Mesodermal cell (in vitro differentiated cells): Measurements from ENCODE around the gene RPUSD1.

Experiments
- H3K27ac ChIP-seq: 2 replicates; pipeline ENCODE4 v1.7.0; 2013; ENCODE audit warnings: mild to moderate bottlenecking, low read depth, low read length, moderate library complexity; ENCODE audit not compliant: severe bottlenecking
- H3K36me3 ChIP-seq: 2 replicates; pipeline ENCODE4 v1.7.1; 2013; ENCODE audit warnings: mild to moderate bottlenecking, low read length, moderate library complexity; ENCODE audit not compliant: control insufficient read depth, insufficient read depth
- H3K4me1 ChIP-seq: one replicate; pipeline ENCODE4 v1.7.1; 2013; ENCODE audit warnings: mild to moderate bottlenecking, low read length; ENCODE audit not compliant: insufficient read depth, control insufficient read depth, poor library complexity, severe bottlenecking
- H3K4me3 ChIP-seq: 2 replicates; pipeline ENCODE4 v1.7.0; 2013; ENCODE audit warnings: low read length, control low read depth, mild to moderate bottlenecking; ENCODE audit not compliant: insufficient read depth, poor library complexity, severe bottlenecking; ENCODE audit errors: extremely low read depth
- H3K9me3 ChIP-seq: 2 replicates; pipeline ENCODE4 v1.7.1; 2013; ENCODE audit warnings: mild to moderate bottlenecking, low read length, moderate library complexity; ENCODE audit not compliant: control insufficient read depth
- WGBS, 2 experiments: methylation state at CpG; one replicate each; pipeline ENCODE4 v1.1.5; 2013; ENCODE audit warnings: missing lambda C conversion rate in 2 of 2; ENCODE audit not compliant: insufficient coverage in 2 of 2; 5-methylcytosine and 5-hydroxymethylcytosine counted together

Gene RPUSD1

DNA sequence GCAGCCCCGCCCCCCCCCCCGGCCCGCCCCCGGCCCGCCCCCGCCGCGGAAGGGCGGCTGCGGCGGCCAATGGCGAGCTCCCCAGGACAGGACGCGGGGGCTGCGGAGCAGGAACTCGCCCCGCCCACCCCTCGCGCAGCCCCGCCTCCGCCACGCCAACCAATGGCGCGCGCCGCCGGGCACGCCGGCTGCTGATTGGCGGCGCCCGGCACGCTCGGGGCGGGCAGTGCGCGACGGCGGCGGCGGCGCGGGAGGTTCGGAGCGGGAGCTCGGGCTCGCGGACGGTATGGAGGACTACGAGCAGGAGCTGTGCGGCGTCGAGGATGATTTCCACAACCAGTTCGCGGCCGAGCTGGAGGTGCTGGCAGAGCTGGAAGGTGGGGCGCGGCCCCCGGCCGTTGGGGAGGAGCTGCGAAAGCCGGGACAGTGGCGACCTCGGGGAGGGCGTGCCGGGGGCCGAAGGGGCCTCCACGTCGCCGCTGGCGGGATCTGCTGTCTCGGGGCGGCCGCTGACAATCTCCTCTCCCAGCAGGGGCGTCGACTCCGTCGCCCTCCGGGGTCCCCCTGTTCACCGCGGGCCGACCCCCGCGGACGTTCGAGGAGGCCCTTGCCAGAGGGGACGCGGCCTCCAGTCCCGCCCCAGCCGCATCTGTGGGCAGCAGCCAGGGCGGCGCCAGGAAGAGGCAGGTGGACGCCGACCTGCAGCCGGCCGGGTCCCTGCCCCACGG is 382 bp upstream of the RPUSD1 start, which contains the start of gene CHTF18:
Gene CHTF18, plus strand, starts transcription at position 222 of the 728 bp plus-strand sequence. Its CDS starts 65 bp downstream, at position 287.
- WGBS, 2 experiments: 1% methylated on average over 59 to 82 of the region's 97 CpGs
- no peaks in the 10 kb centered on the region for H3K4me1 ChIP-seq
- H3K4me3 ChIP-seq: peak within 1 kb of the TSS; percentile 83
- H3K36me3 ChIP-seq: peaks cover 61% of the 10 kb centered on the region
- peak within 1 kb of the TSS; percentile 29 for H3K27ac ChIP-seq
- no peaks in the 10 kb centered on the region for H3K9me3 ChIP-seq

DNA sequence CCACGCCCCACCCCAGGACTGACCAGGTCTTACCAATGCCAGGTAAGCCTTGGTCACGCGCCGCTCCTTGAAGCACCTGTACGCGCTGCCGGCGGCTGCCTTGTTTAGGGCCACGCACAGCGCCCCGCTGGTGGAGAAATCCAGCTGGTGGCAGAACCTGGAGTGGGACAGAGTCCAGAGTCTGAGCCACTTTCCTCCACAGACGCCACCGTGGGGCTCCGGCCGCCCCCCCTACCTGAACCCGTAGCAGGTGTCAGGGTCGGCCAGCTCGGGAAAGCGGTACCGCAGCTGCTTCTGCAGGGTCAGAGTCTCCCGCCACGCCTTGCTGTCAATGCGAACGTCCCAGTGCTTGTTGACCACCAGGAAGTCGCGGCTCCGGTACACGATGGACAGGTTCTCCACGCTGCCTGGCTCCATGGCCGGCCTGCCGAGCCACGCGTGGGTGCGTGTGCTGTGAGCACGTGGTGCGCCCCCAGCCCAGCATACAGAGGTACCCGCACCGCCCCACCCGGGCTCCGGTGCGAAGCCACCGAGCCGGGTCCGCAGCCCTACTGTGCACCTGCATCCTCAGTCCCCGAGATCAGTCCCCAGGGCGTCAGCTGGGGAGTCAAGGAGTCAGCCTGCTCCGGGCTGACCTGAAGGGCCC is 737 bp downstream of the RPUSD1 start:
- H3K27ac ChIP-seq: no peak overlapping the region
- no peaks in the 10 kb centered on the region for H3K4me1 ChIP-seq
- no peaks in the 10 kb centered on the region for H3K9me3 ChIP-seq
- peaks cover 52% of the 10 kb centered on the region for H3K36me3 ChIP-seq
- peak overlapping the region; percentile 83 for H3K4me3 ChIP-seq
- WGBS, 2 experiments: 50% methylated on average over 37 to 45 of the region's 47 CpGs

DNA sequence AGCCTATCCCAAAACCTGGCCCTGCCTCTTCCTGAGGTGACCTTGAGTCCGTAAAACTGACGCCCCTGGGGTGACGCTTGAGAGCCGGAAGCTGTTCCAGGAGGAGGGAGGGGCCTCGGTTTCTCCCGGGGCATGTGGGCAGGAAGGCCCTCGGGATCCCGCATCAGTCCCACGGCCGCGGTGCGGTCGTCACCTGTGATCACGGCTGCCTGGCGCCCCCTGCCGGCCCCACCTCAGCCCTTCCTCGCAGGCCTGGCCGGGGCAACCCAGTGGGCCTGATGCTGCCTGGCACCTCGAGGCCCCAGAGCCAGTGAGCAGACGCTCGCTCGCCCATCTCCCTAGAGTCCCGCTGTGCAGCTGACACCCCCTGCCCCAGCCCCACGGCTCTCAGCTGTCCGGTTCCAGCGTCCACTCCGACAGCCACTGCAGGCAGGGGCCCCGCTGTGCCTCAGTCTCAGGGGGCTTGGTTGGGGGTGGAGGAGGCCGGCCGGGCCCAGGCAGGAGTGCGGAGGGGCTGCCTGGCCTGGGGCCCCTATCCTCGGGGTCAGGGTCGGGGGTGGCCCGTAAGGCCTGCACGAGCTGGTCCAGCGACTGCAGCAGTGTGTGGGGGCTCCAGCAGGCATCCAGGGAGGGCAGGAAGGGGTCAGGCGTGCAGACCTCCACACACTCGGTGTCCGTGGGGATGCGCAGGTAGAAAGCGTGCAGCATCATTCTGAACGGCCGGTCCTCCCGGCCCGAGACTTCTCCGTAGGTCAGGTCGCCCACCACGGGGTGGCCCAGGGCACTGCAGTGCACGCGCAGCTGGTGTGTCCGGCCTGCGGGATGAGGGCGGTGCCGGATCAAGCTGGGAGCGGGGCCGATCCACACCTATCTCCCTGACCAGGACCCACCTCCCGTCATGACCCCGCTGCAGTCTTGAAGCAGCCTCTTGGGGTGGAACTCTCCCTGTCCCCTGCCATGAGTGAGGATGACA is 2.3 kb downstream of the RPUSD1 start:
- Histone ChIP-seq H3K9me3 (no peaks in the 10 kb centered on the region), H3K27ac (no peak overlapping the region)
- 64 to 71% methylated on average over 45 to 49 of the region's 58 CpGs for WGBS, 2 experiments

DNA sequence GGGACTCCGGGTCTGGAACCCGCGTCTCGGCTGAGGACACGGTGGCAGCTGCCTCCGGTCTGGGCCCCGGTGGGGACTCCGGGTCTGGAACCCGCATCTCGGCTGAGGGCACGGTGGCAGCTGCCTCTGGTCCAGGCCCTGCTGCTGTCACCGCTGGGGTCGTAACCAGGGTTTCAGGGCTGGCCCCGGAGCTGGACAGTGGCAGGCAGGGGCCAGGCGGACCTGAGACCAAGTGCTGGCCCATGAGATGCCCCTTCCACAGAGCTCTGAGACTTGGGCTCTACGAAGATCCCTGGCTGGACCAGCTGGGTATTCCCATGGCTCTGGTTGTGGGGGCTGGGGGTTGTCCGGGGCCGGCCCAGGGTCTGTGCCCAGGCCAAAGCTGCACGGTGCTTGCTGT is 3.8 kb downstream of the RPUSD1 start:
- 97% methylated on average over 12 to 19 of the region's 19 CpGs for WGBS, 2 experiments
- no peaks in the 10 kb centered on the region for H3K9me3 ChIP-seq
- no peaks in the 10 kb centered on the region for H3K4me1 ChIP-seq

More for the DNA sequence above, 2.3 kb downstream of the RPUSD1 start:
- Histone ChIP-seq H3K36me3 (peaks cover 37% of the 10 kb centered on the region), H3K4me3 (no peak overlapping the region), H3K4me1 (no peaks in the 10 kb centered on the region)

GRCh38 chr16:783404-784161 is 4.6 kb downstream of the RPUSD1 start:
- 84 to 88% methylated on average over 12 to 15 of the region's 17 CpGs for WGBS, 2 experiments
- H3K36me3 ChIP-seq: peaks cover 22% of the 10 kb centered on the region
- no peak overlapping the region for H3K4me3 ChIP-seq
- H3K9me3 ChIP-seq: no peaks in the 10 kb centered on the region
- H3K4me1 ChIP-seq: peaks cover 2% of the 10 kb centered on the region
- H3K27ac ChIP-seq: no peak overlapping the region

More for the DNA sequence above, 3.8 kb downstream of the RPUSD1 start:
- H3K4me3 ChIP-seq: no peak overlapping the region
- H3K36me3 ChIP-seq: peaks cover 22% of the 10 kb centered on the region
- H3K27ac ChIP-seq: no peak overlapping the region

DNA sequence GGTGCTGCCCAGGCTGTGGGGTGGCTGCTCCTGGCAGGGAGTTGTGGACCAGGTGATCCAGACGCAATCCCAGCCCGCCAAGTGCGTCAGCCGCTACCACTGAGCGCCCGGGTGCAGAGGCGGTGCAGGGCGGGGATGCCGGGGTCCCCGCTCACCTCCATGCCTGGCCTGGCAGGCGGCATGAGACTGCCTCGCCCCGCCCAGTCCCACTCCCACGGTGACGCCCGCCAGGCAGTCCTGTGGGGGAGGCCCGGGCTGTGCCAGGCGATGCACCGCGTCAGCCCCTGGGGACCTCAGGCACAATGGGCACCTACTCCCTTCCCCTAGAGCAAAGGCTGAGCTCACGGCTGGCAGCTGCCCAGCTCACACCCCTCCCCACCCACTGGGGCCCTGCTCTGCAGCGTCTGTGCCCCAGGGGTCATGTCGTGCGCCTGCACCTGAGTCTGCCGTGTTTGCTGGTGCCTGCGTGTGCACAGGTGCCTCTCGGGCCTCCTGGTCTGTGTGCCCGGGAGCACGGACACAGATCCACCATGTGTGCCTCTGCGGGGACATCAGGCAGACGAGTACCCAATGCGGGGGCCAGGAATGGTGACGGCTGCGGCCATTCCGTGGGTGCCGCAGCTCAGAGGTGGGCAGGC is 5.3 kb downstream of the RPUSD1 start:
- no peak overlapping the region for H3K27ac ChIP-seq
- H3K4me3 ChIP-seq: no peak overlapping the region
- H3K36me3 ChIP-seq: peaks cover 22% of the 10 kb centered on the region
- no peaks in the 10 kb centered on the region for H3K9me3 ChIP-seq
- H3K4me1 ChIP-seq: peaks cover 9% of the 10 kb centered on the region
- 90 to 92% methylated on average over 34 to 36 of the region's 36 CpGs for WGBS, 2 experiments

DNA sequence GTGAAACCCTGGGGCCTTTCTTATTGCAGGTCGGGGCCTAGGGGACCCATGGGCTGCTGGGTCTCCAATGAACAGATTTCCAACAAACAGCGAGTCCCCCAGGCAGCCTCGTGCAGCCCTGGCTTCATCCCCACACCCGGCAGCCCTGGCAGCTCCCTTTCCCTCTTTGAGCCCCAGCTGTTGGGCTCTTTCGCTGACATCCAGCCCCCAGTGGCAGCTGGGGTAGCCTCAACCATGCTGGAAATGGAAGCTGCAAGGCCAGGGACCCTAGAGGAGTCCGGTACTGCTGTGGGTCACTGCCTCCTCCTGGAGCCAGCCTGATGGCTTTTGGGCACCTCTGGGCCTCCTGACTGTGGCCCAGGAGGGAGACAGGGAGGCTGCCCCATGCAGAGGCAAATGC is 5.9 kb downstream of the RPUSD1 start:
- Histone ChIP-seq H3K9me3 (no peaks in the 10 kb centered on the region), H3K4me3 (no peak overlapping the region), H3K36me3 (peaks cover 22% of the 10 kb centered on the region), H3K4me1 (peaks cover 13% of the 10 kb centered on the region), H3K27ac (no peak overlapping the region)
- WGBS, 2 experiments: 70 to 80% methylated on average over 6 of the region's 6 CpGs

- Histone ChIP-seq H3K4me3 (no peak overlapping the region), H3K36me3 (peaks cover 16% of the 10 kb centered on the region), H3K4me1 (peaks cover 13% of the 10 kb centered on the region), H3K27ac (no peak overlapping the region), H3K9me3 (no peaks in the 10 kb centered on the region)
- WGBS, 2 experiments: 76 to 83% methylated on average over 18 to 19 of the region's 19 CpGs
These were observed 6.7 kb downstream of the RPUSD1 start for GRCh38 chr16:781346-782010.

DNA sequence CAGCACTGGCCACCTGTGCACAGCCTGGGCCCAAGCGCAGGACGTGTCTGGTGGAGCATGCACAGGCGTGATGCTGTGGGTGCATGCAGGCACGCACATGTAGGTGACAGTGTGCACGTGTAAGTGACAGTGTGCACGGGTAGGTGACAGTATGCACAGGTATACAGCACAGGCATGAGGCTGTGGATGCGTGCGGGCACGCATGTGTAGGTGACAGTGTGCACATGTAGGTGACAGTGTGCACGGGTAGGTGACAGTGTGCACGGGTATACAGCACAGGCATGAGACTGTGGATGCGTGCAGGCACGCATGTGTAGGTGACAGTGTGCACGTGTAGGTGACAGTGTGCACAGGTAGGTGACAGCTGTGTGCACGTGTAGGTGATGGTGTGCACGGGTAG is 7.9 kb downstream of the RPUSD1 start:
- H3K9me3 ChIP-seq: no peaks in the 10 kb centered on the region
- no peak overlapping the region for H3K27ac ChIP-seq
- 90% methylated on average over 16 of the region's 16 CpGs for WGBS, 2 experiments
- H3K4me3 ChIP-seq: no peak overlapping the region
- peaks cover 13% of the 10 kb centered on the region for H3K4me1 ChIP-seq
- H3K36me3 ChIP-seq: peaks cover 6% of the 10 kb centered on the region
